Loucy (cell line): ENCODE results near the gene SPATA2L.
A peak's percentile ranks its signal among the peaks of the same experiment; 100 is the strongest.

Source experiments
- H2AFZ ChIP-seq: fragments of 200-600 bp; sonication (generic); 2 replicates; pipeline ENCODE4 v1.6.0; 2016; ENCODE audit warnings: antibody characterized with exemption, mild to moderate bottlenecking, low read length, moderate library complexity
- H3F3A ChIP-seq: fragments of 200-600 bp; 2 replicates; pipeline ENCODE4 v1.6.0; 2016; ENCODE audit warnings: antibody characterized with exemption, low read depth, mild to moderate bottlenecking
- H3K27me3 ChIP-seq: fragments of 200-600 bp; sonication (generic); 2 replicates; pipeline ENCODE4 v1.6.1; 2014; ENCODE audit warnings: low read length, mild to moderate bottlenecking; ENCODE audit not compliant: insufficient read depth, poor library complexity, severe bottlenecking
- H3K36me3 ChIP-seq: fragments of 200-600 bp; sonication (generic); 2 replicates; pipeline ENCODE4 v1.6.1; 2016; ENCODE audit warnings: low read length; ENCODE audit not compliant: insufficient read depth
- H3K4me1 ChIP-seq: fragments of 200-600 bp; sonication (generic); 2 replicates; pipeline ENCODE4 v1.5.1; 2014; ENCODE audit warnings: low read length, mild to moderate bottlenecking; ENCODE audit not compliant: insufficient read depth, poor library complexity, severe bottlenecking
- H3K4me2 ChIP-seq: fragments of 200-600 bp; sonication (generic); 2 replicates; pipeline ENCODE4 v1.6.0; 2014; ENCODE audit warnings: antibody characterized with exemption, low read length, low read depth, mild to moderate bottlenecking; ENCODE audit not compliant: poor library complexity, severe bottlenecking
- H3K4me3 ChIP-seq: fragments of 200-600 bp; sonication (generic); 2 replicates; pipeline ENCODE4 v1.5.1; 2014; ENCODE audit warnings: low read length, mild to moderate bottlenecking, mixed read lengths; ENCODE audit not compliant: poor library complexity, severe bottlenecking
- H3K79me2 ChIP-seq: fragments of 200-600 bp; sonication (generic); 2 replicates; pipeline ENCODE4 v1.6.1; 2014; ENCODE audit warnings: low read length; ENCODE audit not compliant: insufficient read depth
- H3K9ac ChIP-seq: fragments of 200-600 bp; sonication (generic); 2 replicates; pipeline ENCODE4 v1.6.0; 2014; ENCODE audit warnings: mild to moderate bottlenecking, low read depth, low read length, moderate library complexity; ENCODE audit not compliant: poor library complexity, severe bottlenecking
- H3K9me2 ChIP-seq: fragments of 200-600 bp; sonication (generic); replicated peaks from 2 replicates; pipeline ENCODE4 v1.6.1; 2016; ENCODE audit warnings: low read depth, low read length, mixed read lengths
- H3K9me3 ChIP-seq: fragments of 200-600 bp; sonication (generic); 2 replicates; pipeline ENCODE4 v1.6.1; 2014; ENCODE audit warnings: mild to moderate bottlenecking, antibody characterized with exemption, low read length, low read depth; ENCODE audit not compliant: insufficient read depth
- H4K20me1 ChIP-seq: fragments of 200-600 bp; sonication (generic); 2 replicates; pipeline ENCODE4 v1.6.0; 2014; ENCODE audit warnings: antibody characterized with exemption, low read length, mild to moderate bottlenecking; ENCODE audit not compliant: insufficient read depth, poor library complexity, severe bottlenecking
- CTCF ChIP-seq: fragments of 200-600 bp; sonication (generic); conservative IDR thresholded peaks from 2 replicates; pipeline ENCODE4 v1.5.1; 2014; ENCODE audit warnings: mild to moderate bottlenecking, antibody characterized with exemption, low read length
- EZH2phosphoT487 ChIP-seq: fragments of 200-600 bp; IDR thresholded peaks from 2 replicates; pipeline ENCODE4 v1.6.1; 2018; ENCODE audit warnings: antibody characterized with exemption, mild to moderate bottlenecking, moderate library complexity, borderline replicate concordance

SPATA2L gene

GRCh38 chr16:89655062-89655643 lies 46.4 kb downstream of the SPATA2L start:
- Histone ChIP-seq H3K9ac (no peak overlapping the region), H3K4me2 (peak overlapping the region; percentile 34), H3K79me2 (peaks cover 38% of the 10 kb centered on the region), H3K4me3 (no peak overlapping the region), H4K20me1 (peaks cover 7% of the 10 kb centered on the region), H3K9me2 (no peaks in the 10 kb centered on the region), H3K9me3 (no peaks in the 10 kb centered on the region), H3K4me1 (peaks cover 4% of the 10 kb centered on the region), H3K27me3 (no peaks in the 10 kb centered on the region), H2AFZ (no peak overlapping the region), H3F3A (no peaks in the 10 kb centered on the region), H3K36me3 (no peaks in the 10 kb centered on the region)
- TF ChIP-seq EZH2phosphoT487 (no peak), CTCF (no peak)

GRCh38 chr16:89653656-89654295 lies 47.7 kb downstream of the SPATA2L start:
- peaks cover 7% of the 10 kb centered on the region for H4K20me1 ChIP-seq
- H3F3A ChIP-seq = no peaks in the 10 kb centered on the region
- H3K9me2 ChIP-seq = no peaks in the 10 kb centered on the region
- H3K4me2 ChIP-seq = no peak overlapping the region
- no peak overlapping the region for H3K4me3 ChIP-seq
- no peaks in the 10 kb centered on the region for H3K9me3 ChIP-seq
- peaks cover 34% of the 10 kb centered on the region for H3K79me2 ChIP-seq
- H3K27me3 ChIP-seq = no peaks in the 10 kb centered on the region
- no peaks in the 10 kb centered on the region for H3K36me3 ChIP-seq
- peaks cover 4% of the 10 kb centered on the region for H3K4me1 ChIP-seq
- TF ChIP-seq CTCF (no peak), EZH2phosphoT487 (no peak)
- no peak overlapping the region for H3K9ac ChIP-seq
- H2AFZ ChIP-seq = no peak overlapping the region

GRCh38 chr16:89651584-89651983 lies 49.9 kb downstream of the SPATA2L start:
- Histone ChIP-seq H3K9ac (no peak overlapping the region), H3K36me3 (peaks cover 5% of the 10 kb centered on the region; the same call in 1 of the 2 replicates), H4K20me1 (no peaks in the 10 kb centered on the region)

More at GRCh38 chr16:89651584-89651983, 49.9 kb downstream of the SPATA2L start:
- Histone ChIP-seq H3K9me2 (no peaks in the 10 kb centered on the region), H3K4me2 (no peak overlapping the region), H3K27me3 (no peaks in the 10 kb centered on the region), H3K9me3 (no peaks in the 10 kb centered on the region), H3F3A (no peaks in the 10 kb centered on the region), H3K4me1 (peaks cover 3% of the 10 kb centered on the region), H3K4me3 (no peak overlapping the region), H2AFZ (no peak overlapping the region), H3K79me2 (peaks cover 16% of the 10 kb centered on the region; the same call in 1 of the 2 replicates)
- TF ChIP-seq EZH2phosphoT487 (no peak), CTCF (no peak)
